Ectodermal cell (in vitro differentiated cells): ENCODE measurements around the gene TOR2A.
"Not testable (repeated sequence)": the region's sequence is repeated elsewhere in the genome, so short reads cannot be mapped to it uniquely, and the experiment has no call there.

ENCODE experiments used
- H3K27ac ChIP-seq: 2 replicates; pipeline ENCODE4 v1.7.0; 2013; ENCODE audit warnings: mild to moderate bottlenecking, low read depth, low read length; ENCODE audit not compliant: insufficient read depth, poor library complexity, severe bottlenecking
- H3K27me3 ChIP-seq: 2 replicates; pipeline ENCODE4 v1.7.0; 2013; ENCODE audit warnings: mild to moderate bottlenecking, low read length; ENCODE audit not compliant: insufficient read depth, control insufficient read depth, poor library complexity, severe bottlenecking
- H3K36me3 ChIP-seq: one replicate; pipeline ENCODE4 v1.7.0; 2013; ENCODE audit warnings: low read length; ENCODE audit not compliant: control insufficient read depth, insufficient read depth
- H3K4me1 ChIP-seq: one replicate; pipeline ENCODE4 v1.7.0; 2013; ENCODE audit warnings: low read length; ENCODE audit not compliant: control insufficient read depth, insufficient read depth
- H3K4me3 ChIP-seq: 2 replicates; pipeline ENCODE4 v1.7.0; 2013; ENCODE audit warnings: low read depth, low read length, control low read depth; ENCODE audit not compliant: insufficient read depth
- H3K9me3 ChIP-seq: 2 replicates; pipeline ENCODE4 v1.7.0; 2013; ENCODE audit warnings: mild to moderate bottlenecking, low read length, moderate library complexity; ENCODE audit not compliant: control insufficient read depth
- WGBS, 2 experiments: methylation state at CpG; one replicate each; pipeline ENCODE4 v1.1.7; 2013; ENCODE audit warnings: missing lambda C conversion rate in 2 of 2; 5-methylcytosine and 5-hydroxymethylcytosine counted together

The TOR2A gene

GRCh38 chr9:127768698-127769097 is 33.6 kb upstream of the TOR2A start:
- 87 to 89% methylated on average over 8 of the region's 8 CpGs for WGBS, 2 experiments
- no peak overlapping the region for H3K4me3 ChIP-seq
- no peak overlapping the region for H3K27ac ChIP-seq
- H3K27me3 ChIP-seq = peaks cover 7% of the 10 kb centered on the region
- H3K4me1 ChIP-seq = peaks cover 17% of the 10 kb centered on the region
- no peaks in the 10 kb centered on the region for H3K36me3 ChIP-seq
- H3K9me3 ChIP-seq = no peaks in the 10 kb centered on the region

GRCh38 chr9:127767909-127768331 is 32.8 kb upstream of the TOR2A start:
- Histone ChIP-seq H3K4me1 (peaks cover 17% of the 10 kb centered on the region), H3K27me3 (peaks cover 7% of the 10 kb centered on the region), H3K4me3 (no peak overlapping the region), H3K36me3 (no peaks in the 10 kb centered on the region), H3K27ac (no peak overlapping the region), H3K9me3 (no peaks in the 10 kb centered on the region)
- 68 to 71% methylated on average over 13 of the region's 13 CpGs for WGBS, 2 experiments

- no peaks in the 10 kb centered on the region for H3K9me3 ChIP-seq
- H3K4me3 ChIP-seq = no peak overlapping the region
- peaks cover 17% of the 10 kb centered on the region for H3K4me1 ChIP-seq
- no peak overlapping the region for H3K27ac ChIP-seq
- WGBS, 2 experiments = 83 to 91% methylated on average over 3 of the region's 3 CpGs
- peaks cover 7% of the 10 kb centered on the region for H3K27me3 ChIP-seq
- no peaks in the 10 kb centered on the region for H3K36me3 ChIP-seq
These were observed 32.3 kb upstream of the TOR2A start for GRCh38 chr9:127767410-127767809.

- no peak overlapping the region for H3K4me3 ChIP-seq
- H3K27me3 ChIP-seq = peaks cover 7% of the 10 kb centered on the region
- H3K27ac ChIP-seq = no peak overlapping the region
- H3K36me3 ChIP-seq = no peaks in the 10 kb centered on the region
- H3K4me1 ChIP-seq = peaks cover 16% of the 10 kb centered on the region
- WGBS, 2 experiments = 82 to 83% methylated on average over 1 of the region's 1 CpG
- H3K9me3 ChIP-seq = no peaks in the 10 kb centered on the region
These were observed 30.3 kb upstream of the TOR2A start for GRCh38 chr9:127765418-127765817.

- Histone ChIP-seq H3K4me3 (no peak overlapping the region), H3K27ac (no peak overlapping the region), H3K4me1 (peaks cover 8% of the 10 kb centered on the region), H3K27me3 (no peaks in the 10 kb centered on the region), H3K9me3 (no peaks in the 10 kb centered on the region), H3K36me3 (no peaks in the 10 kb centered on the region)
- 55 to 57% methylated on average over 7 of the region's 7 CpGs for WGBS, 2 experiments
These were observed 28.9 kb upstream of the TOR2A start for GRCh38 chr9:127763918-127764384.

- peaks cover 8% of the 10 kb centered on the region for H3K4me1 ChIP-seq
- WGBS, 2 experiments = 64 to 66% methylated on average over 16 of the region's 16 CpGs
- no peak overlapping the region for H3K27ac ChIP-seq
- no peaks in the 10 kb centered on the region for H3K36me3 ChIP-seq
- no peak overlapping the region for H3K4me3 ChIP-seq
- no peaks in the 10 kb centered on the region for H3K27me3 ChIP-seq
- no peaks in the 10 kb centered on the region for H3K9me3 ChIP-seq
These were observed 27.1 kb upstream of the TOR2A start for GRCh38 chr9:127762111-127762676.

GRCh38 chr9:127761491-127761956 is 26.4 kb upstream of the TOR2A start:
- Histone ChIP-seq H3K4me3 (no peak overlapping the region), H3K27me3 (peaks cover 5% of the 10 kb centered on the region), H3K9me3 (no peaks in the 10 kb centered on the region), H3K36me3 (no peaks in the 10 kb centered on the region), H3K27ac (no peak overlapping the region), H3K4me1 (peaks cover 8% of the 10 kb centered on the region)
- whole genome bisulfite sequencing, 2 experiments = 58 to 61% methylated on average over 5 of the region's 5 CpGs

GRCh38 chr9:127761061-127761460 is 26.0 kb upstream of the TOR2A start:
- Histone ChIP-seq H3K4me3 (no peak overlapping the region), H3K9me3 (no peaks in the 10 kb centered on the region), H3K4me1 (peaks cover 8% of the 10 kb centered on the region), H3K27ac (no peak overlapping the region), H3K27me3 (peaks cover 10% of the 10 kb centered on the region), H3K36me3 (no peaks in the 10 kb centered on the region)
- 89 to 91% methylated on average over 5 of the region's 5 CpGs for WGBS, 2 experiments

- no peaks in the 10 kb centered on the region for H3K9me3 ChIP-seq
- no peak overlapping the region for H3K4me3 ChIP-seq
- H3K27me3 ChIP-seq = peaks cover 32% of the 10 kb centered on the region
- no peaks in the 10 kb centered on the region for H3K36me3 ChIP-seq
- H3K4me1 ChIP-seq = peaks cover 8% of the 10 kb centered on the region
- 88 to 95% methylated on average over 5 of the region's 5 CpGs for WGBS, 2 experiments
- no peak overlapping the region for H3K27ac ChIP-seq
These were observed 23.7 kb upstream of the TOR2A start for GRCh38 chr9:127758843-127759242.

GRCh38 chr9:127756776-127757175 is 21.7 kb upstream of the TOR2A start:
- not testable (repeated sequence) for H3K4me1 ChIP-seq, H3K9me3 ChIP-seq, H3K27ac ChIP-seq, H3K36me3 ChIP-seq, H3K4me3 ChIP-seq
- H3K27me3 ChIP-seq = peaks cover 53% of the 10 kb centered on the region
- 83 to 84% methylated on average over 11 of the region's 11 CpGs for WGBS, 2 experiments
